ENCODE measurements around the gene YTHDF2.

- TF ChIP-seq, protein P1, sequence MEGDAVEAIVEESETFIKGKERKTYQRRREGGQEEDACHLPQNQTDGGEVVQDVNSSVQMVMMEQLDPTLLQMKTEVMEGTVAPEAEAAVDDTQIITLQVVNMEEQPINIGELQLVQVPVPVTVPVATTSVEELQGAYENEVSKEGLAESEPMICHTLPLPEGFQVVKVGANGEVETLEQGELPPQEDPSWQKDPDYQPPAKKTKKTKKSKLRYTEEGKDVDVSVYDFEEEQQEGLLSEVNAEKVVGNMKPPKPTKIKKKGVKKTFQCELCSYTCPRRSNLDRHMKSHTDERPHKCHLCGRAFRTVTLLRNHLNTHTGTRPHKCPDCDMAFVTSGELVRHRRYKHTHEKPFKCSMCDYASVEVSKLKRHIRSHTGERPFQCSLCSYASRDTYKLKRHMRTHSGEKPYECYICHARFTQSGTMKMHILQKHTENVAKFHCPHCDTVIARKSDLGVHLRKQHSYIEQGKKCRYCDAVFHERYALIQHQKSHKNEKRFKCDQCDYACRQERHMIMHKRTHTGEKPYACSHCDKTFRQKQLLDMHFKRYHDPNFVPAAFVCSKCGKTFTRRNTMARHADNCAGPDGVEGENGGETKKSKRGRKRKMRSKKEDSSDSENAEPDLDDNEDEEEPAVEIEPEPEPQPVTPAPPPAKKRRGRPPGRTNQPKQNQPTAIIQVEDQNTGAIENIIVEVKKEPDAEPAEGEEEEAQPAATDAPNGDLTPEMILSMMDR (IDR thresholded peaks at IDR 0.05), result no peak
- TF ChIP-seq POLR2A (IDR thresholded peaks at IDR 0.05), result no peak
Measured at GRCh38 chr1:28803662-28804061, 66.9 kb downstream of the YTHDF2 start.

Data from heart left ventricle (tissue), 13 donors.